ENCODE data around the gene NRIP1.
"Not testable (repeated sequence)": the region's sequence is repeated elsewhere in the genome, so short reads cannot be mapped to it uniquely, and the experiment has no call there.

Gene NRIP1

DNA sequence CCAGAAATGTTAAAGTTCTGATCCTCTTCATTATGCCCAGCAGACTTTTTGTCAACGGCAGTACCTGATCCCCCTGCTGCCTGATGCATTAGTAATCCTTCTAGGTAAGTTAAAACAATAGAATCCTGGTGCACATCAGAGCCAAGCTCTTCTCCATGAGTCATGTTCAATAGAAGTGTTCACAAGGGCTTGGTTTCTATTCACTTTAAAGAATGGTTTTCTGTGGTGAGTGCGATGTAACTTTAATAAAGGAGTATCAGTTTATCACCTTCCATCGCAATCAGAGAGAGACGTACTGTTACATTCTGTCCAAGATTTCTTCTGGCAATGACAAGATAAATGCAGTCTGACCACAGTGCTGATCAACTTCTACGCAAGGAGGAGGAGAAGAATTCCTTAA, 96.8 kb downstream of the NRIP1 start:
- no peak for DNase-seq

DNA sequence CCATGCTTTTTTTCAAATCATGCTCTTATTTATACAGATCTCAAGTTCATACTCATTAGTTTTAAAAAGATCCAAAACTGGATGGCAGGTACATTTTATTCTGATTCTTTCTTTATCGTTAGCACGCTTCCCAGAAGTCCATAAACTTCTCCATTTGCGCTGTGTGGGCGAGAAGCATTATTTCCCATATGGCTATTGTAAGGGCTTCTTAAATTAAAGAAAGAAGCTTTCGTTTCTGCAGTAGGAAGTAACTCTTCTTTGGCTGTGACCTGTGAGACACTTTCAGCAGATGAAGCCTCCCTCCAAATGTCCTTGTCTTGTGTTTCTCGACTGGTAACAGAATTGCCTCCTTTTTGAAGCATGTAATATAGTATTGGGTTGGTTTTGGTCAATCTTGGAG, 100.2 kb downstream of the NRIP1 start:
- DNase-seq: no peak

DNA sequence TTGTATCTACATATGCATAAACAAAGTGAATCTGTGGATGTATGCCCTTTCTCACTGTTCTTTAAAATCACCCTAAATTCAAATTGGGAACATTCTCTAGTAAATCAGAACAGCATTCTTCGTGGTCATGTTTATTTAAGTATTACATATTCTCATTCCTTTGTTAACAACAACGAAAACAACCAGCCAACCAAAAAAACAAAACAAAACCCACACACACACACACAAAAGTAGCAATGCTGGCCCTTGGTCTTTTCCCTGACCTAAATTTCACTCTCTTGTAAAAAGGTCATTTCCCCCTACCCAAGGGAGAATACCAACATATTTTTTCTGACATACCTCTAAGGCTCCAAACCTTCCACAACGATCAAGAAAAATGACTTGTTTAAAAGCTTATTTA, 102.6 kb downstream of the NRIP1 start:
- DNase-seq: no peak

DNA sequence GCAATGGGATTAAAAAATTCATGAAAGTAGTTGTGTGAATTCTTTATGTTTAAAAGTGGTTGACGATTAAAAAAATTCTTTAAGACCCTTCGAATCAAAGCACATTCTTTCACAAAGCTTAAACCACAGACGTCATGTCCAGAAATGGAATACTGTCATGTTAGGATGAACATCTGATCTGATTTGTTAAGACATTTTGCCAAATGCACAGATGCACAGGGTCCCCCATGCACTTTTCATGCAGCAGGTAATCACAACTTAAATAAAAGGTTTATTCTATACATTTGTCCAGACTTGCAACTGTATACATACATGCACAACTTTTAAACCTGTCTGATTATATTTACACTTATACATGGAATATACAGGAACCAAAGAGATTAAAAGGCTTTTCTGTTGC, 103.3 kb downstream of the NRIP1 start:
- no peak for DNase-seq

DNA sequence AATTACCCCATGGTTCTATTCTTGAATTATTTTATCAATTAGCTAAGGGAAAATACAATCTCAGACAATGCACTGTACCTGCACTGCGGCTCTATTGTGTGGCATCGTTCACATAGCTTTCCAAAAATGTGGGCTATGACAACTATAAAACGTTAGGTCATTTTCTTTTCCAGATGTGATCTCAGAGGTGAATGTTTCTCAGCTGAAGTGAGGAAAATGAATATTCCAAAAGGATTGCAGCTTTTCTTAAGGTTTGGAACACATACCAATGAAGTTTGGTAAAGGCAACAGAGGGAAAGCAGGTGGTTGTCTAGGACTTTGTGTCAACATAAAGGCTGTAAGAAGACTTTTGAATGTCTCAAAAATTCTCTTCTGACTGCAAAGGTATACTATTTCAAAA, 105.5 kb downstream of the NRIP1 start:
- DNase-seq: no peak

DNA sequence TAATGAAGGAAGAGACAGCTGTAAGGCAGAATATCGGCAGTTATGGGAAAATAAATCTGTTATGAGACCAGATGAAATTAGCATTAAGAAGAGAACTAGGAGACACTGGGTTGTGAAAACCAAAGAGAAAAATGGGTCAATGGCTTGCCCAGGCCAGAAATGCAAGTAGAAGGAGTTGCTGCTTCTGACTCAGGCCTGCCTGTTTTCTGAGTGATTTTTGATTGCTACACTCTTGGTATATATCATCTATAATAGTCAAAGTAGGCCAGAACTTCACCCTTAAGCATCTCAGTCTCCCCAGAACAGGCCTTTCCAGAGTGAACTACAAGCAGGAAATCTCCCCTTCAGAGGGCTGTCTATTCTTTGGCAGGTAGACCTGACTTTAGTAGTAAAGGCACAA, 107.0 kb downstream of the NRIP1 start:
- no peak for DNase-seq

DNA sequence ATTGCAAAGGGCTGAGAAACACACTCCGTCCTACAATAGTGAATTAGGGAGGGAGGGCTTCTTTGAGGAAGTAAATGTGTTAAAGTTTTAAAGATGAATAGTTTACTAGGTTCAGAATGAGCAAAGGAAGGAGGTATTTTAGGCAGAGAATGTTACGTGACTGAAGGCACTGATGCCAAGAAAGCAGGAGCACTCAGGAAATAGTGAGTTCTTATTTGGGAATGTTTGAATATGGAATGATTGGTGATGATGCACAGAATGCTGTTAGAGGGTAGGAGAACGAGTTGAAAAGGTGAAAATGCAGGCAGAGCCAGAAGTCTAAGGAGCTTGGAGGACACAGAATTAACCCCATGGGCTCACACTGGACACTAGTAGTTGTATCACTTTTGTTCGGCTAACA, 108.0 kb downstream of the NRIP1 start:
- no peak for DNase-seq

DNA sequence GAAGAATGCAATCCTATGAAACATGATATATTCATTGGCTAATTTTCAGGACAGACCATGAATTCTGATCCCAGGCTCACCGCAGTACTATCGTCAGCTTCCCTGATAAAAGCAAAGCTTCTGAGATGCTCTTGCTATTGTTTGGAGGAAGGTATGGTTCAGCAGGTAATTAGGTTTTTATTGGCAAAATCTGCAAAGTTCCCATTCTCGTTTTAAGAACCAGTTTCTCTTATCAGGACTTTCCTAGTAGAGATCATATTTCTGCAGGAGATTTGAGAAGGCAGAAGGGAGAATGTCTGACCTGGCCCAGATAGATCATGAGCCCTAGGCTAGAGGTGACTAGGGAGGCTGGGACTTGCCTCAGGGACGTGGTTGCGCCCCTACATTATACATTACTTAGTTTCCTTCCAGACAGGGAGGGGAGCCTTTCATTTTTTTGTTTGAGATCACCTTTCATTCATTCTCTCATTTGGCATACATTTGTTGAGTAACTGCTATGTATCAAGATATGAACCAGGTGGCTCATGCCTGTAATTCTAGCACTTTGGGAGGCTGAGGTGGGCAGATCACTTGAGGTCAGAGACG, 108.8 kb downstream of the NRIP1 start:
- no peak for DNase-seq

DNA sequence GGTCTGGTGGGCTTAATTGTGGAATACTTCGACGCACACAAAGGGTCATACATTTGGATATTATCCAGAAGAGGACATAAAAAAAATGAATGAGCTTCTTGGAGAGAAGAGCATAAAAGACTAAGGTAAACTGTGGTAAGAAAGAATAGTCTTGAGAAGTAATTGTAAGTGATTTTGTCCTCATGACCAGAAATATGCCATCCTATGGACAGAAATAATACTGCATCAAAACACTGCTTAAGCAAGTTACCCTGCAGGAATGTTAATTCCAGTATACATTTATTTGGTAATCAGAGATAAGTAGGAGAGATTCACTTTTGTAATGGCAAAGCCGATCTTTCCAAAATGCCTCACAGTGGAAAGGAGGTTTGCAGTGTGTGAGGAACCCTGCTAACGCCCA, 111.9 kb downstream of the NRIP1 start:
- DNase-seq: no peak

DNA sequence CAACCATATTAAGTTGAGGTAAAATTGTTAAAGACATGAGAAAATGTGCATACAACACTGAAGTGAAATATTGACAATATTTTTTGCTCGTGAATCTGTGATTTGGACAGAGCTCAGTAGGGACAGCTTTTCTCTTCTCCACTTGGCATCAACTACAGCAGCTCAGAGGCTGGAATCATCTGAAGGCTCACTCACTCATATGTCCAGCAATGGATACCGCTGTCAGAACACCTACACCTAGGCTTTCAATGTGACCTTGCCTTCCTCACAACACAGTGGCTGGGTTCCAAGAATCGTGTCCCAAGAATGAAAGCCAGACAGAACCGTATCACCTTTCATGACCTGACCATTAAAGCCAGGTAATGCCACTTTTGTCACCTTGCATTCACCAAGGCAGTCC, 115.2 kb downstream of the NRIP1 start:
- no peak for DNase-seq

DNA sequence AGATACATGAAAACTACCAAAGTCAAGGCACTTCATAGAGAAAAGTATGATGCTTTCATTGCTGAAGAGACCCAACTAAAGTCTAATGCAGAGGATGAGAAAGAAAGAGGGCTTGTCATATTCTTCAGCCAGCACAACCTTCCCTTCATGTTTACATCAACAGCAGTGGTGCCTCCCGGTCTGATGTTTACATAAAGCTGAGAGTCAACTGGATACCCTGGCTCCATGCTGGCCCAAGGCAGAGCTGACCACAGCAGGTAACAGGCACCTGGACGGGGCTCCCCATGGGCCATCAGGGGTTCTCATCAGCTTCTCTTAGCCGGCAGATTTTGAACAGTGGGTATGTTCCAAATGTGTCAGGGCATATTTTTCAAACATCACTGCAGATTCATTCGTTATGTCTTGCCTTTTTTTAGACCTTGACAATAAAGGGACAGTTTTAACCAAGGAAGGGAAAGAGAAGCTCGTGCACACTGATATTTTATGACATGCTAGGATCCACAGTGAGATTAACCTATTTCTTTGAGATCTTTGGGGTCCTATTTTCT, 117.1 kb downstream of the NRIP1 start:
- DNase-seq: no peak

DNA sequence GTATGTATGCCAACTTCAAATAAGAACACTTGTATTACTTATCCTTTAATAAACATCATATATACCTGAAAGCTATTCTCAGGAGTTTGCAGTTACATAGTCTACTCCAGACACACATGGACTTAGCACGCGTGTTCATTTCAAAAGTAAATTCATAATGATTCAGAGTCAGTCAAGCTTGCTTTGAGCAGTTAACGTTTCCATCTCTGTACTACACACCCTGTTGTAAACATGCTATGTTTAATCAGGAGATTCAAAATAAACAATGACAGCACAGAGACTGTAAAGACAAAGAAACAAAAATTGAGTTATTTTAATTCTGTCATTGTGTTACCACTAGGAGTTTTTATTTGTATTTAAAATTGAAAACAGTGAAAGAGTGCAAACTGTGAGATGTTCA, 119.6 kb downstream of the NRIP1 start:
- DNase-seq: no peak

DNA sequence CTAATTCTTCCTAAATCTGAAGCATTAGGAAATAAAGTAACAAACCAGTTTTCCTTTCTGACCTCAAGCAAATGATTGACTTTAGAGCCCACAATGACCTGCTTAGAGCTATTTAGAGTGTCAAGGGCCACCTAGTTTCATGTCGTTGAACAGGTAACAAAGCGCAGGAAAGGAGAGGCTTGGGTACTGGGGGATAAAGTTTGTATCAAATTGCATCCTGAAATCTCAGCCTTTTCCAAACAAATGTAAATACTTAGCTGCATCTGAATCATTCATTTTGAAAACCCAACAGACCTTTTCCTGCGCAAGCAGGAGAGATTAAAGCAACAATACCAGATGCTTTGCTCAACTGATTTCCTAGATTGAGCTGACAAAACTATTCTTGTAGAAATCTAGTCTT, 121.2 kb downstream of the NRIP1 start:
- no peak for DNase-seq

DNA sequence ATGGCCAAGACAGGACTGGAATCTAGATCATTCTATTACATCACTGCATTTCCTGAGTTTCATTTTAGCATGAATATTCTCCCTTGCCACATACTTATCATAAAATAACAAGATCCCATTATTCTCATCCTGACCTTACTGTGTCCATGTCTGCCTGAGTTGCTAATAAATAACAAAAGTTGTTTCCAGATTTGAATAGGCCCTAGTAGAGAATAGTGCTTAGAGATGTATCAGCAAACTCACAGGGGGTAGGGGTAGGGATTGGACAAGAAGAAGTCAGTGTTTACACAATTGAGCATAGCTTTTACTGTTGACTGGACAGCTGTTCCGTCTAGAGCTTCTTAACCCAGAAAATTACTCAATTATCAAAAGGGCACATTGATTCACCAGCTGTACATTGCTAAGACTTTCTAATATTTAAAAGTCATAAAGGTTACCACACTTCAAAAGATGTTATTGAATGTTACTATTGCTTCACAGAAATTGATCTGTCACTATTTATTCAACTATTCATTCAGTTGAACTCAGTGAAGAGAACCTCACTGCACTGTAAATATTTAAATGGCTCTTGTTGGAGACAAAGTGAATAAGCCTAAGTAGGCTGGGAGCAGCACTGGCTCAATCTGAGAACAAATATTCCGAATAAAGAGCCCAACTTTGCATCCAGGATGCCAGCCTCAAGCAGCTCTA, 121.9 kb downstream of the NRIP1 start:
- DNase-seq: no peak

DNA sequence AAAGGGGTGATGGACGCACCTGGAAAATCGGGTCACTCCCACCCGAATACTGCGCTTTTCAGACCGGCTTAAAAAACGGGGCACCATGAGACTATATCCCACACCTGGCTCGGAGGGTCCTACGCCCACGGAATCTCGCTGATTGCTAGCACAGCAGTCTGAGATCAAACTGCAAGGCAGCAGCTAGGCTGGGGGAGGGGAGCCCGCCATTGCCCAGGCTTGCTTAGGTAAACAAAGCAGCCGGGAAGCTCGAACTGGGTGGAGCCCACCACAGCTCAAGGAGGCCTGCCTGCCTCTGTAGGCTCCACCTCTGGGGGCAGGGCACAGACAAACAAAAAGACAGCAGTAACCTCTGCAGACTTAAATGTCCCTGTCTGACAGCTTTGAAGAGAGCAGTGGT, 137.5 kb downstream of the NRIP1 start:
- not testable (repeated sequence) for DNase-seq

DNA sequence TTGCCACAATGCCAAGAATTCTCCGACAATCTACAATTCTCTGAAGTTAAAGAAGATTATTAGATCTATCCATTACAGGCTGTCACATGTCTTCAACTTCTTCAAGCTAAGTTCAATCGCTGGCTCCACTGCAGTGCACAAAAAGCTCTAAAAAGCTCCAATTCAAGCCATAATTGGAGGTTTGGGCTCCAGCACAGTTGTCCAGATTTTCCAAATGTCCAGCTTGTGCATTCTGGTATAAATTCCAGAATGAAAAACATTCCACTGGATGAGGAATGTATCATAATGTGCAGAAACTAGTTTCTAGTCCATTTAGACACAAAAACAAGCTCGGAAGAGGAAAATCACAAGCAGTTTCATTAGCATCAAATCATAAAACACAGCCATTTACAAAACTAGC, 138.6 kb downstream of the NRIP1 start:
- DNase-seq: no peak

DNA sequence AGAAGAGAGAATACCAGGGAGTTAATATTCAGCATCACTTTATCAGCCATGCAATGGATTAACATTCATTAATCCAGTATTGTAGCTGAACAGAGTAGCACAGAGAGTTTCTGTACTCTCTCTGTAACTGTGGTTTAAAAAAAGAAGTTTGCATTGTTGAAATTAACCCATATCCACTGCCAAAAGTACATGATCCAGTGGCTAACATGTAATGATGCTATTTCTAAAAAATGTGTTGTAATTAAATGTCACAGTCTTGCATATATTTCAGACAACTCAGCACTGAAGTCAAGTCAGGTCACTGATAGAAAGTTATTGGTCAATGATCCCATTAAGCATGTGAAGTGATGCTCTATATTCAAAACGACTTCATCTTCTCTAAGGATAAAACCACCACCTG, 141.3 kb downstream of the NRIP1 start:
- no peak for DNase-seq

DNA sequence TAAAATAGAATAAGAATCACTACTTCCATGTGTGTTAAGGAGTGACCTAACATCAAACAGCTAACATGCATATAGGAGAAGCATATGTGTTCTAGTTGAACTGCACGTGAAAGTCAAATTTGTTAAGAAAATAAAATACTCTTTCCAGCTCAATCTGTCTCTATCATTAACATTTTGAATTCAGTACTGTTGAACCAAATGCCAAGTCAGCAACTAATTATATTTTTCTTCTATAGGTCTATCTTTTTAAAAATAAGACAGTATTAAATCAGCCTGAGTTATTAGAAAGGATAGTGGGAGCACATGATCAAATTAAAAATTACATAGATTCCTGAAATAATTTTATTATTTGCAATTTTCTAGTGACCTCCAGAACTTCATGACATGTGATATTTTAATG, 141.8 kb downstream of the NRIP1 start:
- DNase-seq: no peak

DNA sequence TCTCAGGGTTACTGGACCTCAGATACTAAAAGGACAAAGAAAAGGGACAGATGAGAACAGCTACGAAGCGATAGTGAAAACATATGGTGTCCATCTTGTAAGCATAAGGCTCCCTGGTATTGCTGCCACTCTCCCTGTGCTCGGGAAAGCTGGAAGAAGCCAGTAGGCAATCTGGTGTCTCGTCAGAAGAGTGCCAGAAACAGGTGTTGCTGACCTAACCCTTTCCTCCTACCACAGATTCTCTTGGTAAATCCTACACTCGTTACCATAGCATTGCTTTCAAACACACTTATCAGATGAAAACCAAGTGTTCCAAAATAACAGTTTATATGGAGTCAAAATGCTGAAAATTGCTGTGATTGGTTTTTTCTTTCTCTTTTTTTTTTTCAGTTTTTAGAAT, 146.3 kb downstream of the NRIP1 start:
- no peak for DNase-seq

DNA sequence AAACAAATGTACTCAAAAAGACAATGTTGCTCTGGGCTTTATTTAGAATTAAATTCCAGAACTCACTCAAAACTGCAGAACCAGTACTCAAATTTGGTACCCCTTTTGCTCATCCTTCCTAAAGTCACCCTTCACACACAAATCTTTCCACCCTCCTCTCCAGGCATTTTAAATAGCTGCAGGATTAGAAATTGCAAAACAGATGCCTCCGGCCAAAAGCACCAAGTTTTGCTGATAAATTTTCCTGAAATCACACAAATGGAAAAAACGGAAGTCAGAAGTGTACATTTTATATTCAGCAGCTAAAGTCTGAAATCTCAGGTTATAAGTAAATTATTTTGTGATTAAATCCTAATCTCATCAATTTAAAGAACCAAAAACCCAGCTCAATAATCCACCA, 147.0 kb downstream of the NRIP1 start:
- no peak for DNase-seq

DNA sequence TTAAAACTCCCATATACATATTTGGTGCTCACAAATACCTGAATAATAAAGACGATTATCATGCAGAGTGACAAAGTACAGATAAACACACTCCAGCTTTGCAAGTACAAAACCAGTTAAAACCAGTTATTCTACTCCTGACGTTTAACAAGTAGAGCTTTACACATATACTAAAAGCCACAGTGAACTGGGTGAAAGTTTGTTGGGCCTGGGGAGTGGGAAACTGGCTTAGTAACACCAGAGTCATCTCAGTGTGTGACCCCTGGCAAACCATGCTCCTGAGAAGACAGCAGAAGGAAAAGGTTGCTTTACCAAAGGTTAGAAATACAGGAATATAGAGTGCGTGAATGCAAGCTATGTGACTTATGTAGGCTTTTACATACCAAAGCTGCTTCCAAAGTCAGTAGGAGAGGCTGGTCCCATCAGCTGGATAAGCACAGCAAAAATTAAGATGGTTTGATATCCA, 148.1 kb downstream of the NRIP1 start:
- no peak for DNase-seq

DNA sequence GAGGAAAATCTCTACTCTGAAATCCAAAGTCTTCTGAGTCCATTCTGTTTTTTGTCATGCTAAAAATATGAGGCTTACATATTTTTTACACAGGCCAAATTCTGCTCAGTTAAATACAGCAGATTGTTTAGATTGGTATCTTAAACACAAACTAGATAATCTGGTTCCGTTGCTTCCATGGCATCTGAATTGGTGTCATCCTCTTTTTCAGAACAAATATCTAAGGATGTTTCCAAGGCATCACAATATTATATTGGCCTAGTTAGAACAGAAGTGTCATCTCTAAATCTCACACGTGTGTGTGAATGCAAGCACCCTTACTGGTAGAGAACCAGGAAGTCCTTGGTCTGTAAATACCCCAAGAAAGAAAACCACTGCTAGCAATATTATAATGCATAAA, 151.2 kb downstream of the NRIP1 start:
- DNase-seq: no peak

DNA sequence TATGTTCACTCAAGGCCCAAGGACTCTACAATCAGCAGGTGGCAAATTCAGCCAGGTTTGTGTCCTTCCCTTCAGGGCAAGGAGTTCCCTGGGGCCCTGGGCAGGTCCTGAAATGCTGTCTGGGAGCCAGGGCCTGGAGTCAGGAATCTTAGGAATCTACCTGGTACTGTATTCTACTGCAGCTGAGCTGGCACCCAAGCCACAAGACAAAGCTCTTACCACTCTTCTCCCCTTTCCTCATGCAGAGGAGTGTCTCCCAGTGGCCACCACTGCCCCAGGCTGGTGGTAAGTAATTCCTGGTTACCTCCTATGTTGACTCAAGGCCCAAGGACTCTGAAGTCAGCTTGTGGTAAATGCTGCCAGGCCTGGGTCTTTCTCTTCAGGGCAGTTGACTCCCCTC, 153.4 kb downstream of the NRIP1 start:
- no peak for DNase-seq

Data from CD4-positive, alpha-beta T cell treated with Interleukin-4 for 4 hours (primary cell).